H1 (cell line): ENCODE measurements around the gene PF4V1. TPM values are rescaled to one million over a fixed set of nuclear protein-coding genes. Genes with fewer than 3 reads are reported as not detected.

ENCODE experiments used
- CTCF ChIA-PET: fragments of 300-600 bp; sonication (Branson Sonifier 250); formaldehyde crosslinking; loops from one replicate; lab custom pipeline; 2021; ENCODE audit not compliant: partially characterized antibody; lab: Charles Lee
- POLR2A ChIA-PET: fragments of 300-600 bp; sonication (Branson Sonifier 250); formaldehyde crosslinking; loops from one replicate; lab custom pipeline; 2021; ENCODE audit warnings: inconsistent platforms; ENCODE audit not compliant: partially characterized antibody; lab: Charles Lee
- DNase-seq, 2 experiments: peaks; one replicate each; pipeline versions ENCODE4 v3.0.0 to v3.0.0-alpha.2; 2010 to 2022; ENCODE audit warnings: low spot score in 2 of 2, low read depth in 1 of 2, mixed read lengths in 1 of 2
- FAIRE-seq: peaks from 2 replicates; lab custom pipeline; 2011; peaks lifted over from hg19 to GRCh38; lab: Jason Lieb, UNC
- H2AFZ ChIP-seq: 2 replicates; pipeline ENCODE4 v1.8.1; 2012; ENCODE audit warnings: low read length, inconsistent platforms
- H2AK5ac ChIP-seq: 2 replicates; pipeline ENCODE4 v1.6.1; 2013; ENCODE audit warnings: low read depth, low read length
- H2BK120ac ChIP-seq: replicated peaks from 2 replicates; pipeline ENCODE3; 2013; ENCODE audit warnings: low read depth, low read length, inconsistent platforms
- H2BK12ac ChIP-seq: 2 replicates; pipeline ENCODE4 v1.6.1; 2013; ENCODE audit warnings: low read depth, low read length
- H2BK15ac ChIP-seq: 2 replicates; pipeline ENCODE4 v1.6.1; 2013; ENCODE audit warnings: low read length
- H2BK20ac ChIP-seq: 2 replicates; pipeline ENCODE4 v1.6.1; 2013; ENCODE audit warnings: low read length
- H2BK5ac ChIP-seq: 2 replicates; pipeline ENCODE4 v1.6.1; 2013; ENCODE audit warnings: low read depth, low read length
- H3K14ac ChIP-seq: 2 replicates; pipeline ENCODE4 v1.6.1; 2013; ENCODE audit warnings: inconsistent platforms; ENCODE audit not compliant: insufficient read length
- H3K18ac ChIP-seq: 2 replicates; pipeline ENCODE4 v1.6.1; 2013; ENCODE audit warnings: low read length; ENCODE audit errors: extremely low read depth
- H3K23ac ChIP-seq: 2 replicates; pipeline ENCODE4 v1.6.1; 2013; ENCODE audit warnings: inconsistent platforms; ENCODE audit not compliant: insufficient read length
- H3K23me2 ChIP-seq: 2 replicates; pipeline ENCODE4 v1.6.1; 2013; ENCODE audit warnings: low read depth, low read length
- H3K27ac ChIP-seq: 2 replicates; pipeline ENCODE4 v1.6.1; 2011; ENCODE audit warnings: low read depth, low read length, inconsistent platforms
- H3K27me3 ChIP-seq, 4 experiments: replicated peaks in 1 of 4; 1 replicate in 1 of 4; 2 replicates in 3 of 4; pipeline versions ENCODE4 v1.6.1 to v1.8.1; 2011 to 2013; ENCODE audit warnings: low read length in 3 of 4, mild to moderate bottlenecking in 3 of 4, inconsistent platforms in 2 of 4, mixed read lengths in 2 of 4, moderate library complexity in 1 of 4; ENCODE audit not compliant: control insufficient read depth in 3 of 4, insufficient read depth in 3 of 4; ENCODE audit errors: extremely low read depth in 1 of 4
- H3K36me3 ChIP-seq, 4 experiments: 2 replicates each; pipeline versions ENCODE4 v1.6.1 to v1.8.1; 2011 to 2013; ENCODE audit warnings: mild to moderate bottlenecking in 4 of 4, low read length in 3 of 4, moderate library complexity in 2 of 4, control low read depth in 1 of 4, inconsistent platforms in 1 of 4; ENCODE audit not compliant: insufficient read depth in 4 of 4, control insufficient read depth in 2 of 4
- H3K4ac ChIP-seq: replicated peaks from 2 replicates; pipeline ENCODE3; 2013; ENCODE audit warnings: low read length, low read depth, mixed read lengths, inconsistent platforms; ENCODE audit not compliant: insufficient read length
- H3K4me1 ChIP-seq, 4 experiments: replicated peaks in 1 of 4; 1 replicate in 1 of 4; 2 replicates in 3 of 4; pipeline versions ENCODE4 v1.6.1 to v1.8.1; 2011 to 2013; ENCODE audit warnings: low read length in 3 of 4, inconsistent platforms in 2 of 4, mixed read lengths in 1 of 4; ENCODE audit not compliant: insufficient read depth in 4 of 4, control insufficient read depth in 3 of 4
- H3K4me2 ChIP-seq, 2 experiments: 2 replicates each; pipeline versions ENCODE4 v1.6.1 to v1.8.1; 2011 to 2013; ENCODE audit warnings: low read depth in 2 of 2, low read length in 2 of 2, control low read depth in 1 of 2, inconsistent platforms in 1 of 2, mild to moderate bottlenecking in 1 of 2; ENCODE audit not compliant: insufficient read depth in 1 of 2
- H3K4me3 ChIP-seq, 4 experiments: fragments of 200-600, 300-600 bp in 1 of 4; sonication (generic), shearing (Covaris generic), sonication (Bioruptor Twin) in 1 of 4; 2 replicates each; pipeline versions ENCODE4 v1.5.1 to v1.8.1; 2011 to 2016; ENCODE audit warnings: low read length in 4 of 4, low read depth in 3 of 4, control low read depth in 2 of 4, inconsistent platforms in 2 of 4, mild to moderate bottlenecking in 2 of 4, mixed read lengths in 1 of 4, moderate library complexity in 1 of 4; ENCODE audit not compliant: insufficient read depth in 2 of 4; ENCODE audit errors: extremely low read depth in 1 of 4
- H3K56ac ChIP-seq: replicated peaks from 2 replicates; pipeline ENCODE3; 2013; ENCODE audit warnings: low read depth, mild to moderate bottlenecking, mixed read lengths, low read length, inconsistent platforms; ENCODE audit not compliant: insufficient read length
- H3K79me1 ChIP-seq: 2 replicates; pipeline ENCODE4 v1.6.1; 2013; ENCODE audit warnings: low read depth, low read length, control low read depth
- H3K79me2 ChIP-seq, 2 experiments: 2 replicates each; pipeline versions ENCODE4 v1.6.1 to v1.8.1; 2012 to 2013; ENCODE audit warnings: low read length in 2 of 2, mild to moderate bottlenecking in 2 of 2, inconsistent platforms in 1 of 2; ENCODE audit not compliant: insufficient read depth in 2 of 2, control insufficient read depth in 1 of 2
- H3K9ac ChIP-seq, 4 experiments: replicated peaks in 1 of 4; 1 replicate in 1 of 4; 2 replicates in 3 of 4; pipeline versions ENCODE4 v1.6.1 to v1.8.1; 2011 to 2013; ENCODE audit warnings: low read depth in 3 of 4, low read length in 3 of 4, control low read depth in 2 of 4, mild to moderate bottlenecking in 2 of 4, moderate library complexity in 2 of 4, inconsistent platforms in 1 of 4; ENCODE audit errors: extremely low read depth in 1 of 4
- H3K9me3 ChIP-seq, 2 experiments: 2 replicates each; pipeline versions ENCODE4 v1.6.1 to v1.8.1; 2012 to 2013; ENCODE audit warnings: mild to moderate bottlenecking in 2 of 2, moderate library complexity in 2 of 2, control low read depth in 1 of 2, inconsistent platforms in 1 of 2, low read depth in 1 of 2, low read length in 1 of 2, mixed read lengths in 1 of 2; ENCODE audit not compliant: insufficient read depth in 2 of 2
- H4K20me1 ChIP-seq, 2 experiments: replicated peaks in 1 of 2; 2 replicates each; pipeline versions ENCODE3 to v1.8.1; 2011 to 2013; ENCODE audit warnings: inconsistent platforms in 2 of 2, low read length in 2 of 2, mild to moderate bottlenecking in 1 of 2; ENCODE audit not compliant: insufficient read depth in 2 of 2, control insufficient read depth in 1 of 2
- H4K5ac ChIP-seq: 2 replicates; pipeline ENCODE4 v1.6.1; 2013; ENCODE audit warnings: low read length, low read depth, mixed read lengths, inconsistent platforms; ENCODE audit not compliant: insufficient read length
- H4K8ac ChIP-seq: 2 replicates; pipeline ENCODE4 v1.8.0; 2013; ENCODE audit warnings: mild to moderate bottlenecking, moderate library complexity, low read length, inconsistent platforms; ENCODE audit not compliant: insufficient read depth; ENCODE audit errors: extremely low read depth
- H4K91ac ChIP-seq: replicated peaks from 2 replicates; pipeline ENCODE3; 2013; ENCODE audit warnings: low read length, mixed read lengths, inconsistent platforms; ENCODE audit not compliant: insufficient read length
- CBX5 ChIP-seq: fragments of 300-800, 300-1000 bp; sonication (generic); IDR thresholded peaks from 2 replicates; pipeline ENCODE4 v1.7.1; 2016; ENCODE audit warnings: antibody characterized with exemption, low read length, low read depth
- CTBP2 ChIP-seq: IDR thresholded peaks from 2 replicates; pipeline ENCODE4 v1.7.0; 2011; ENCODE audit warnings: borderline replicate concordance, mild to moderate bottlenecking, moderate library complexity, mixed read lengths, low read length; ENCODE audit not compliant: insufficient read depth, insufficient read length
- HDAC6 ChIP-seq: IDR thresholded peaks from one replicate; pipeline ENCODE4 v1.7.1; 2012; ENCODE audit warnings: low read depth, mild to moderate bottlenecking, inconsistent platforms, low read length, moderate library complexity
- KDM4A ChIP-seq: IDR thresholded peaks from one replicate; pipeline ENCODE4 v1.7.1; 2012; ENCODE audit warnings: low read depth, mild to moderate bottlenecking, moderate library complexity, low read length, inconsistent platforms; ENCODE audit not compliant: severe bottlenecking
- SIRT6 ChIP-seq: IDR thresholded peaks from one replicate; pipeline ENCODE4 v1.7.1; 2012; ENCODE audit warnings: low read length, inconsistent platforms
- SP4 ChIP-seq: IDR thresholded peaks from 2 replicates; pipeline ENCODE4 v1.6.1; 2012; ENCODE audit warnings: low read length, inconsistent platforms
- SRF ChIP-seq: IDR thresholded peaks from 2 replicates; pipeline ENCODE4 v1.6.1; 2011; ENCODE audit warnings: mild to moderate bottlenecking, low read depth, low read length, moderate library complexity
- TCF12 ChIP-seq: IDR thresholded peaks from 2 replicates; pipeline ENCODE4 v1.6.1; 2011; ENCODE audit warnings: low read depth, mild to moderate bottlenecking, low read length
- TEAD4 ChIP-seq: IDR thresholded peaks from 2 replicates; pipeline ENCODE4 v1.6.1; 2012; ENCODE audit warnings: low read depth, low read length, inconsistent platforms, mixed read lengths
- WGBS, 2 experiments: shearing (Covaris generic) in 1 of 2; methylation state at CpG; one replicate each; pipeline versions ENCODE4 v1.1.6 to v1.1.7; 2013 to 2015; ENCODE audit warnings: low lambda C conversion rate in 2 of 2, mixed read lengths in 2 of 2, inconsistent platforms in 1 of 2, low coverage in 1 of 2, missing lambda C conversion rate in 1 of 2; ENCODE audit not compliant: insufficient replicate concordance in 2 of 2, insufficient coverage in 1 of 2, insufficient read length in 1 of 2; ENCODE audit errors: extremely low coverage in 1 of 2, missing lambda C conversion rate in 1 of 2; 5-methylcytosine and 5-hydroxymethylcytosine counted together
- polyA plus RNA-seq, 7 experiments: library from polyadenylated mRNA; depleted of rRNA in 3 of 7; stranded (reverse) in 5 of 7; unstranded in 2 of 7; fragments of >200 nt in 5 of 7; fragments of 200-250 nt in 2 of 7; gene quantifications; 1 replicate in 5 of 7; 2 replicates in 1 of 7; 4 replicates in 1 of 7; pipeline versions ENCODE4 v1.2.1 to v1.2.3, GENCODE V29; 2011 to 2013; ENCODE audit warnings: missing spikeins in 2 of 7, mixed read lengths in 2 of 7
- total RNA-seq: library from RNA; stranded (reverse); fragmentation: NEBNext Ultra II Directional; extraction: Animal tissue kit (Norgen Biotek cat#: 25700); gene quantifications from 2 replicates; pipeline ENCODE4 v1.2.1, GENCODE V29; 2021
- TF ChIP-seq, protein P1 (sequence below): IDR thresholded peaks from 2 replicates; pipeline ENCODE4 v1.6.1; 2012; ENCODE audit warnings: low read length, inconsistent platforms

Gene PF4V1
- total and polyA plus RNA-seq, 2 of the 8 experiments (the other 6 are each of a cell fraction or from before 2014, with no cell fraction given), result not detected

DNA sequence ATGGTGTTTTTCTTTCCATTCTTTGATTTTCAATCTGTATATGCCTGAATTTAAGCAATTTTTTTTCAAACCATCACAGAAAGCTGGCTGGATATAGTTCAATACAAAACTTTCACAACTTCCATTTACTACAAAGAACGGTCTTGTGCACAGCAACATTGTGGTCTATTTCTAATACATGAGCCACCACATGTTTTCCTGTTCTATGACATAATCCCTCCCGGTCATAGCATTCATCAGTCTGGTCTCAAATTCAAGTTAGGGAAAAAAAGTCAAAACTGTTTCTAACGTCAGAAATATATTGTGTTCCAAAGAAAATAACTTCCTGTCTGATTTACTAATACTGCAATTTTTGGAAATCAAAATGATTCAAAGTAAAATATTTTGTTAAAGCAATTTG, 24.1 kb upstream of the PF4V1 start:
- Histone ChIP-seq H3K9ac (no peak overlapping the region), H3K4me2 (no peak overlapping the region), H2AFZ (no peak overlapping the region), H3K4me3 (no peak overlapping the region), H3K14ac (no peak overlapping the region), H3K79me2 (no peaks in the 10 kb centered on the region), H2BK5ac (no peak overlapping the region), H4K20me1 (no peaks in the 10 kb centered on the region), H4K8ac (no peak overlapping the region), H2BK120ac (no peak overlapping the region), H2BK20ac (no peak overlapping the region), H3K27me3 (no peaks in the 10 kb centered on the region), H3K23me2 (no peaks in the 10 kb centered on the region), H2BK12ac (no peak overlapping the region), H2AK5ac (no peak overlapping the region), H3K27ac (no peak overlapping the region), H2BK15ac (no peak overlapping the region), H3K4me1 (no peaks in the 10 kb centered on the region), H3K9me3 (0 out of 4 replicates have a peak, but pooled peaks cover 0 to 4% of the 10 kb centered on the region in 2 experiments), H3K36me3 (no peaks in the 10 kb centered on the region; a peak in 1 of 8 replicates), H4K5ac (no peak overlapping the region), H4K91ac (no peak overlapping the region), H3K4ac (no peak overlapping the region), H3K79me1 (no peaks in the 10 kb centered on the region), H3K56ac (no peak overlapping the region), H3K23ac (no peak overlapping the region), H3K18ac (no peak overlapping the region)
- CTCF ChIA-PET, result no interaction called here
- FAIRE-seq (no peak), DNase-seq (no peak)
- POLR2A ChIA-PET, result no interaction called here
- WGBS, 2 experiments, result 91% methylated on average over 3 of the region's 3 CpGs; no CpG with 5 or more reads in 1 of the 2 experiments
- TF ChIP-seq SIRT6, result no peak
- no peak for TF ChIP-seq SP4
- no peak for TF ChIP-seq HDAC6
- no peak for TF ChIP-seq KDM4A
- no peak for TF ChIP-seq TEAD4
- TF ChIP-seq TCF12, result no peak
- TF ChIP-seq CBX5, result no peak
- TF ChIP-seq, protein P1, sequence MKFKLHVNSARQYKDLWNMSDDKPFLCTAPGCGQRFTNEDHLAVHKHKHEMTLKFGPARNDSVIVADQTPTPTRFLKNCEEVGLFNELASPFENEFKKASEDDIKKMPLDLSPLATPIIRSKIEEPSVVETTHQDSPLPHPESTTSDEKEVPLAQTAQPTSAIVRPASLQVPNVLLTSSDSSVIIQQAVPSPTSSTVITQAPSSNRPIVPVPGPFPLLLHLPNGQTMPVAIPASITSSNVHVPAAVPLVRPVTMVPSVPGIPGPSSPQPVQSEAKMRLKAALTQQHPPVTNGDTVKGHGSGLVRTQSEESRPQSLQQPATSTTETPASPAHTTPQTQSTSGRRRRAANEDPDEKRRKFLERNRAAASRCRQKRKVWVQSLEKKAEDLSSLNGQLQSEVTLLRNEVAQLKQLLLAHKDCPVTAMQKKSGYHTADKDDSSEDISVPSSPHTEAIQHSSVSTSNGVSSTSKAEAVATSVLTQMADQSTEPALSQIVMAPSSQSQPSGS, result no peak
- no peak for TF ChIP-seq CTBP2
- no peak for TF ChIP-seq SRF
